HCT116 (cell line): Measurements from ENCODE around the gene ZBTB1. TPM values are rescaled to one million over a fixed set of nuclear protein-coding genes. Genes with fewer than 3 reads are reported as not detected.

Source experiments
- ATAC-seq: fragments of 200-7000 bp; cut with Tn5 transposase; 2 replicates; pipeline ENCODE4 v1.9.1; 2020; ENCODE audit warnings: mild to moderate bottlenecking, moderate library complexity
- BruUV-seq: library from RNA; stranded (reverse); fragments of 400-500 nt; replicated peaks from 2 replicates; lab custom pipeline; 2021; lab: Mats Ljungman, UMichigan
- CTCF ChIA-PET: fragments of 300-600 bp; sonication (Branson Sonifier 250); formaldehyde crosslinking; loops from one replicate; lab custom pipeline; 2021; ENCODE audit warnings: antibody characterized with exemption; lab: Charles Lee
- POLR2A ChIA-PET: fragments of 300-600, 350-600 bp; sonication (Branson Sonifier 250); formaldehyde crosslinking; loops from one replicate; lab custom pipeline; 2021; ENCODE audit warnings: antibody characterized with exemption; lab: Charles Lee
- RAD21 ChIA-PET, 2 experiments: fragments of 300-600 bp; sonication (Branson Sonifier 250); formaldehyde crosslinking; loops; one replicate each; lab custom pipeline; 2023; ENCODE audit warnings: low total read pairs in 2 of 2; ENCODE audit not compliant: uncharacterized antibody in 2 of 2, unreplicated experiment in 2 of 2, low non-redundant PET in 1 of 2; lab: Charles Lee
- DNase-seq: peaks from one replicate; pipeline ENCODE4 v3.0.0-alpha.2; 2010; ENCODE audit warnings: low read depth, low spot score
- H2AFZ ChIP-seq: fragments of 200-600 bp; shearing (Covaris generic), sonication (generic); 2 replicates; pipeline ENCODE4 v1.6.1; 2017; ENCODE audit warnings: low read depth, mixed run types, mixed read lengths, antibody characterized with exemption, low read length; ENCODE audit not compliant: poor library complexity, severe bottlenecking
- H3K27ac ChIP-seq: 2 replicates; pipeline ENCODE4 v1.5.1; 2012; ENCODE audit warnings: low read depth, low read length
- H3K27me3 ChIP-seq: fragments of 200-600 bp; sonication (generic); 2 replicates; pipeline ENCODE4 v1.6.1; 2016; ENCODE audit warnings: mixed run types, low read length, mixed read lengths; ENCODE audit not compliant: insufficient read depth
- H3K36me3 ChIP-seq, 2 experiments: fragments of 200-500 bp in 1 of 2; fragments of 200-600 bp in 1 of 2; sonication (Bioruptor generic) in 1 of 2; sonication (generic) in 1 of 2; 2 replicates each; pipeline versions ENCODE4 v1.5.1 to v1.6.1; 2014 to 2016; ENCODE audit warnings: low read length in 2 of 2, inconsistent platforms in 1 of 2, mixed read lengths in 1 of 2, mixed run types in 1 of 2; ENCODE audit not compliant: insufficient read depth in 2 of 2, control insufficient read depth in 1 of 2
- H3K4me1 ChIP-seq, 2 experiments: fragments of 200-600 bp in 1 of 2; sonication (generic) in 1 of 2; 2 replicates each; pipeline versions ENCODE4 v1.5.1 to v1.6.1; 2012 to 2017; ENCODE audit warnings: low read length in 2 of 2, inconsistent platforms in 1 of 2, mild to moderate bottlenecking in 1 of 2, mixed read lengths in 1 of 2, mixed run types in 1 of 2, moderate library complexity in 1 of 2; ENCODE audit not compliant: insufficient read depth in 2 of 2, control insufficient read depth in 1 of 2
- H3K4me2 ChIP-seq: fragments of 200-600 bp; sonication (generic); 2 replicates; pipeline ENCODE4 v1.6.1; 2017; ENCODE audit warnings: mixed run types, low read length, mixed read lengths
- H3K4me3 ChIP-seq, 2 experiments: fragments of 200-600 bp in 1 of 2; sonication (generic) in 1 of 2; replicated peaks in 1 of 2; 2 replicates each; pipeline ENCODE4 v1.5.1; 2011 to 2016; ENCODE audit warnings: low read length in 2 of 2, control low read depth in 1 of 2, low read depth in 1 of 2, mild to moderate bottlenecking in 1 of 2, mixed read lengths in 1 of 2, mixed run types in 1 of 2
- H3K79me2 ChIP-seq: fragments of 200-600 bp; sonication (generic); 2 replicates; pipeline ENCODE4 v1.6.1; 2017; ENCODE audit warnings: mild to moderate bottlenecking, mixed run types, low read length, moderate library complexity, mixed read lengths; ENCODE audit not compliant: insufficient read depth
- H3K9ac ChIP-seq: fragments of 200-600 bp; sonication (generic); 2 replicates; pipeline ENCODE4 v1.6.1; 2016; ENCODE audit warnings: low read length, mixed read lengths
- H3K9me2 ChIP-seq: fragments of 200-600 bp; sonication (generic), shearing (Covaris generic); 2 replicates; pipeline ENCODE4 v1.6.1; 2017; ENCODE audit warnings: mixed run types, mild to moderate bottlenecking, moderate library complexity; ENCODE audit not compliant: insufficient read depth
- H3K9me3 ChIP-seq, 2 experiments: fragments of 200-500 bp in 1 of 2; fragments of 200-600 bp in 1 of 2; sonication (Bioruptor generic) in 1 of 2; sonication (generic) in 1 of 2; 2 replicates each; pipeline ENCODE4 v1.6.1; 2014 to 2017; ENCODE audit warnings: low read length in 2 of 2, mixed read lengths in 2 of 2, inconsistent platforms in 1 of 2, low read depth in 1 of 2, mild to moderate bottlenecking in 1 of 2, mixed run types in 1 of 2, moderate library complexity in 1 of 2; ENCODE audit not compliant: control insufficient read depth in 1 of 2, insufficient read depth in 1 of 2
- H4K20me1 ChIP-seq: fragments of 200-600 bp; sonication (generic), shearing (Covaris generic); 2 replicates; pipeline ENCODE4 v1.6.1; 2017; ENCODE audit warnings: mixed run types, mild to moderate bottlenecking, moderate library complexity; ENCODE audit not compliant: insufficient read depth
- ATF3 ChIP-seq: IDR thresholded peaks from 2 replicates; pipeline ENCODE4 v1.6.1; 2012
- CBX3 ChIP-seq: IDR thresholded peaks from 2 replicates; pipeline ENCODE4 v1.6.1; 2012; ENCODE audit warnings: low read depth
- CEBPB ChIP-seq: IDR thresholded peaks from 2 replicates; pipeline ENCODE4 v1.6.1; 2012; ENCODE audit warnings: low read depth
- CTCF ChIP-seq, 3 experiments: fragments of 200-600 bp in 1 of 3; sonication (generic) in 1 of 3; IDR thresholded peaks in 2 of 3; conservative IDR thresholded peaks in 1 of 3; 2 replicates each; pipeline ENCODE4 v1.5.1; 2012 to 2017; ENCODE audit warnings: low read depth in 2 of 3, low read length in 2 of 3, antibody characterized with exemption in 1 of 3, borderline replicate concordance in 1 of 3, control low read depth in 1 of 3, mild to moderate bottlenecking in 1 of 3, mixed read lengths in 1 of 3, mixed run types in 1 of 3, moderate library complexity in 1 of 3; ENCODE audit not compliant: insufficient read depth in 1 of 3
- ELF1 ChIP-seq: IDR thresholded peaks from 2 replicates; pipeline ENCODE4 v1.6.1; 2012; ENCODE audit warnings: low read depth, borderline replicate concordance
- EZH2 ChIP-seq: fragments of 200-600 bp; sonication (generic); IDR thresholded peaks from 2 replicates; pipeline ENCODE4 v1.6.1; 2017; ENCODE audit warnings: antibody characterized with exemption, mixed run types
- FOSL1 ChIP-seq: IDR thresholded peaks from 2 replicates; pipeline ENCODE4 v1.6.1; 2012; ENCODE audit warnings: low read depth
- JUND ChIP-seq: IDR thresholded peaks from 2 replicates; pipeline ENCODE4 v1.6.1; 2012
- POLR2A ChIP-seq: IDR thresholded peaks from 2 replicates; pipeline ENCODE4 v1.7.0; 2011; ENCODE audit warnings: borderline replicate concordance; ENCODE audit not compliant: insufficient read depth, insufficient read length; ENCODE audit errors: extremely low read depth
- POLR2AphosphoS5 ChIP-seq: IDR thresholded peaks from 2 replicates; pipeline ENCODE4 v1.6.1; 2011; ENCODE audit warnings: mild to moderate bottlenecking, low read depth, low read length, moderate library complexity
- REST ChIP-seq: IDR thresholded peaks from 2 replicates; pipeline ENCODE4 v1.6.1; 2012; ENCODE audit warnings: low read depth
- SIN3A ChIP-seq: IDR thresholded peaks from 2 replicates; pipeline ENCODE4 v1.6.1; 2012; ENCODE audit warnings: low read depth
- SP1 ChIP-seq: IDR thresholded peaks from 2 replicates; pipeline ENCODE4 v1.6.1; 2012; ENCODE audit warnings: low read depth
- TCF7L2 ChIP-seq: IDR thresholded peaks from 2 replicates; pipeline ENCODE4 v1.7.0; 2011; ENCODE audit warnings: borderline replicate concordance, inconsistent platforms; ENCODE audit not compliant: insufficient read depth, insufficient read length; ENCODE audit errors: extremely low read depth
- ZNF274 ChIP-seq: fragments of 200-500 bp; sonication (Bioruptor generic); IDR thresholded peaks from 2 replicates; pipeline ENCODE4 v1.6.1; 2014; ENCODE audit warnings: mild to moderate bottlenecking, low read depth, low read length, inconsistent platforms
- intact Hi-C: fragments of 100-400 bp; cut with micrococcal nuclease; formaldehyde crosslinking; loops from 2 replicates; pipeline ENCODE4 v1.10.0; 2022
- total RNA-seq: library from RNA; stranded (reverse); gene quantifications from one replicate; pipeline ENCODE4 v1.2.1, GENCODE V29; 2021; ENCODE audit not compliant: unreplicated experiment

ZBTB1 gene
- total RNA-seq, 1 experiment from 2014 or later = 20.6 TPM

- RAD21 ChIA-PET = no interaction called here
- ATAC-seq (no peak), DNase-seq (no peak)
- Histone ChIP-seq H4K20me1 (0 out of 2 replicates have a peak, but pooled peaks cover 3% of the 10 kb centered on the region), H3K9me3 (no peaks in the 10 kb centered on the region), H3K27ac (no peak overlapping the region), H3K9me2 (no peaks in the 10 kb centered on the region), H3K9ac (no peak overlapping the region), H3K27me3 (no peaks in the 10 kb centered on the region), H3K36me3 (no peaks in the 10 kb centered on the region), H3K4me1 (peaks cover 0 to 4% of the 10 kb centered on the region in 2 experiments; a peak in 1 of 4 replicates), H3K4me3 (no peak overlapping the region), H3K4me2 (no peak overlapping the region), H3K79me2 (no peaks in the 10 kb centered on the region), H2AFZ (no peak overlapping the region)
- TF ChIP-seq TCF7L2 (no peak), SP1 (no peak), CEBPB (no peak), ZNF274 (no peak), CTCF (IDR thresholded peaks at IDR 0.05 in 2 of 3, conservative IDR thresholded peaks at IDR 0.05 in 1 of 3; ENCODE audit: borderline replicate concordance in 1 of 3, insufficient read depth in 1 of 3, low read depth in 2 of 3, low read length in 2 of 3) (no peak), EZH2 (no peak), SIN3A (no peak), ATF3 (no peak), FOSL1 (no peak), ELF1 (no peak), POLR2A (no peak), JUND (no peak), POLR2AphosphoS5 (no peak), REST (no peak), CBX3 (no peak)
- BruUV-seq = no TSS peak
- POLR2A ChIA-PET = no interaction called here
- CTCF ChIA-PET = interaction anchor here (0.9 kb wide), 1 partner anchor 37 kb away, joined by 3 read pairs; no protein-coding TSS in a partner anchor
- intact Hi-C loops = no loop called here
Observed at GRCh38 chr14:64467101-64467500, 37.5 kb upstream of the ZBTB1 start.
